Measurements from ENCODE around the gene CACNA2D1.
"Not testable (repeated sequence)": the region's sequence is repeated elsewhere in the genome, so short reads cannot be mapped to it uniquely, and the experiment has no call there.

The CACNA2D1 gene

GRCh38 chr7:82446897-82447296 lies 3.3 kb upstream of the CACNA2D1 start:
- Histone ChIP-seq H3K36me3 (ENCODE audit: control insufficient read depth, insufficient read depth, low read length) (no peaks in the 10 kb centered on the region), H3K9ac (ENCODE audit: low read length) (no peak overlapping the region), H3K9me3 (ENCODE audit: control insufficient read depth, low read length) (no peaks in the 10 kb centered on the region), H3K4me1 (ENCODE audit: control insufficient read depth, insufficient read depth, low read length) (peaks cover 6% of the 10 kb centered on the region), H3K27me3 (ENCODE audit: control insufficient read depth, insufficient read depth, low read length) (no peaks in the 10 kb centered on the region), H3K4me3 (ENCODE audit: low read length) (no peak overlapping the region)

GRCh38 chr7:82445271-82445670 lies 1.7 kb upstream of the CACNA2D1 start:
- no peaks in the 10 kb centered on the region for H3K9me3 ChIP-seq (ENCODE audit: control insufficient read depth, low read length)
- H3K4me1 ChIP-seq (ENCODE audit: control insufficient read depth, insufficient read depth, low read length), result peaks cover 6% of the 10 kb centered on the region
- H3K9ac ChIP-seq (ENCODE audit: low read length), result no peak overlapping the region
- no peaks in the 10 kb centered on the region for H3K27me3 ChIP-seq (ENCODE audit: control insufficient read depth, insufficient read depth, low read length)
- no peaks in the 10 kb centered on the region for H3K36me3 ChIP-seq (ENCODE audit: control insufficient read depth, insufficient read depth, low read length)
- no peak overlapping the region for H3K4me3 ChIP-seq (ENCODE audit: low read length)

- Histone ChIP-seq H3K27me3 (ENCODE audit: control insufficient read depth, insufficient read depth, low read length) (no peaks in the 10 kb centered on the region), H3K9me3 (ENCODE audit: control insufficient read depth, low read length) (no peaks in the 10 kb centered on the region), H3K9ac (ENCODE audit: low read length) (peak overlapping the region; percentile 69), H3K4me3 (ENCODE audit: low read length) (peak overlapping the region; percentile 82), H3K4me1 (ENCODE audit: control insufficient read depth, insufficient read depth, low read length) (peaks cover 6% of the 10 kb centered on the region), H3K36me3 (ENCODE audit: control insufficient read depth, insufficient read depth, low read length) (no peaks in the 10 kb centered on the region)
These were observed 788 bp upstream of the CACNA2D1 start for GRCh38 chr7:82444220-82444909.

- Histone ChIP-seq H3K36me3 (ENCODE audit: control insufficient read depth, insufficient read depth, low read length) (no peaks in the 10 kb centered on the region), H3K4me1 (ENCODE audit: control insufficient read depth, insufficient read depth, low read length) (peaks cover 6% of the 10 kb centered on the region), H3K27me3 (ENCODE audit: control insufficient read depth, insufficient read depth, low read length) (no peaks in the 10 kb centered on the region), H3K4me3 (ENCODE audit: low read length) (peak overlapping the region; percentile 15), H3K9me3 (ENCODE audit: control insufficient read depth, low read length) (no peaks in the 10 kb centered on the region), H3K9ac (ENCODE audit: low read length) (peak overlapping the region; percentile 69)
These were observed 486 bp downstream of the CACNA2D1 start for GRCh38 chr7:82443036-82443546.

GRCh38 chr7:82442492-82443035 lies 1.0 kb downstream of the CACNA2D1 start:
- Histone ChIP-seq H3K36me3 (ENCODE audit: control insufficient read depth, insufficient read depth, low read length) (no peaks in the 10 kb centered on the region), H3K4me1 (ENCODE audit: control insufficient read depth, insufficient read depth, low read length) (peaks cover 6% of the 10 kb centered on the region), H3K4me3 (ENCODE audit: low read length) (peak overlapping the region; percentile 15), H3K27me3 (ENCODE audit: control insufficient read depth, insufficient read depth, low read length) (no peaks in the 10 kb centered on the region), H3K9me3 (ENCODE audit: control insufficient read depth, low read length) (no peaks in the 10 kb centered on the region), H3K9ac (ENCODE audit: low read length) (peak overlapping the region; percentile 69)

GRCh38 chr7:82441669-82442478 lies 1.7 kb downstream of the CACNA2D1 start:
- H3K36me3 ChIP-seq (ENCODE audit: control insufficient read depth, insufficient read depth, low read length), result no peaks in the 10 kb centered on the region
- peak overlapping the region; percentile 69 for H3K9ac ChIP-seq (ENCODE audit: low read length)
- no peaks in the 10 kb centered on the region for H3K9me3 ChIP-seq (ENCODE audit: control insufficient read depth, low read length)
- peaks cover 6% of the 10 kb centered on the region for H3K4me1 ChIP-seq (ENCODE audit: control insufficient read depth, insufficient read depth, low read length)
- H3K27me3 ChIP-seq (ENCODE audit: control insufficient read depth, insufficient read depth, low read length), result no peaks in the 10 kb centered on the region
- peak overlapping the region; percentile 15 for H3K4me3 ChIP-seq (ENCODE audit: low read length)

- H3K36me3 ChIP-seq (ENCODE audit: control insufficient read depth, insufficient read depth, low read length), result no peaks in the 10 kb centered on the region
- no peaks in the 10 kb centered on the region for H3K9me3 ChIP-seq (ENCODE audit: control insufficient read depth, low read length)
- no peak overlapping the region for H3K9ac ChIP-seq (ENCODE audit: low read length)
- H3K27me3 ChIP-seq (ENCODE audit: control insufficient read depth, insufficient read depth, low read length), result no peaks in the 10 kb centered on the region
- H3K4me3 ChIP-seq (ENCODE audit: low read length), result no peak overlapping the region
- H3K4me1 ChIP-seq (ENCODE audit: control insufficient read depth, insufficient read depth, low read length), result no peaks in the 10 kb centered on the region
These were observed 5.1 kb downstream of the CACNA2D1 start for GRCh38 chr7:82438521-82438920.

GRCh38 chr7:82435769-82436168 lies 7.8 kb downstream of the CACNA2D1 start:
- Histone ChIP-seq H3K9ac (ENCODE audit: low read length) (no peak overlapping the region), H3K4me1 (ENCODE audit: control insufficient read depth, insufficient read depth, low read length) (no peaks in the 10 kb centered on the region), H3K27me3 (ENCODE audit: control insufficient read depth, insufficient read depth, low read length) (no peaks in the 10 kb centered on the region), H3K4me3 (ENCODE audit: low read length) (no peak overlapping the region), H3K9me3 (ENCODE audit: control insufficient read depth, low read length) (no peaks in the 10 kb centered on the region), H3K36me3 (ENCODE audit: control insufficient read depth, insufficient read depth, low read length) (no peaks in the 10 kb centered on the region)

GRCh38 chr7:82434275-82435022 lies 9.1 kb downstream of the CACNA2D1 start:
- Histone ChIP-seq H3K27me3 (ENCODE audit: control insufficient read depth, insufficient read depth, low read length) (no peaks in the 10 kb centered on the region), H3K36me3 (ENCODE audit: control insufficient read depth, insufficient read depth, low read length) (no peaks in the 10 kb centered on the region), H3K4me3 (ENCODE audit: low read length) (no peak overlapping the region)

GRCh38 chr7:82433507-82433906 lies 10.1 kb downstream of the CACNA2D1 start:
- H3K4me3 ChIP-seq (ENCODE audit: low read length), result no peak overlapping the region
- H3K9ac ChIP-seq (ENCODE audit: low read length), result no peak overlapping the region
- no peaks in the 10 kb centered on the region for H3K9me3 ChIP-seq (ENCODE audit: control insufficient read depth, low read length)
- H3K36me3 ChIP-seq (ENCODE audit: control insufficient read depth, insufficient read depth, low read length), result no peaks in the 10 kb centered on the region
- H3K27me3 ChIP-seq (ENCODE audit: control insufficient read depth, insufficient read depth, low read length), result no peaks in the 10 kb centered on the region
- no peaks in the 10 kb centered on the region for H3K4me1 ChIP-seq (ENCODE audit: control insufficient read depth, insufficient read depth, low read length)

More at GRCh38 chr7:82434275-82435022, 9.1 kb downstream of the CACNA2D1 start:
- H3K9me3 ChIP-seq (ENCODE audit: control insufficient read depth, low read length), result no peaks in the 10 kb centered on the region
- no peak overlapping the region for H3K9ac ChIP-seq (ENCODE audit: low read length)
- H3K4me1 ChIP-seq (ENCODE audit: control insufficient read depth, insufficient read depth, low read length), result no peaks in the 10 kb centered on the region

GRCh38 chr7:82432743-82433142 lies 10.8 kb downstream of the CACNA2D1 start:
- not testable (repeated sequence) for H3K9me3 ChIP-seq (ENCODE audit: control insufficient read depth, low read length); H3K36me3 ChIP-seq (ENCODE audit: control insufficient read depth, insufficient read depth, low read length); H3K9ac ChIP-seq (ENCODE audit: low read length); H3K4me1 ChIP-seq (ENCODE audit: control insufficient read depth, insufficient read depth, low read length); H3K27me3 ChIP-seq (ENCODE audit: control insufficient read depth, insufficient read depth, low read length); H3K4me3 ChIP-seq (ENCODE audit: low read length)
